ENCODE measurements around the gene PTPRZ1. TPM values are rescaled to one million over a fixed set of nuclear protein-coding genes. Genes with fewer than 3 reads are reported as not detected.
A peak's percentile ranks its signal among the peaks of the same experiment; 100 is the strongest.

The PTPRZ1 gene
- total RNA-seq, 4 donors from 2014 or later = 3.5 to 26.4 (median 11.0) TPM

- WGBS, 2 donors = 68 to 74% methylated on average over 4 of the region's 4 CpGs
- H3K4me1 ChIP-seq = peaks cover 0 to 4% (median 0%) of the 10 kb centered on the region in 4 donors
- TF ChIP-seq POLR2A (IDR thresholded peaks at IDR 0.05) (no peak), EP300 (IDR thresholded peaks at IDR 0.05) (no peak), CTCF (IDR thresholded peaks at IDR 0.05) (no peak)
- no peak overlapping the region for H3K27ac ChIP-seq
- no peak for DNase-seq (ENCODE audit: low spot score in 2 of 2)
- no peaks in the 10 kb centered on the region for H3K9me3 ChIP-seq
- no peaks in the 10 kb centered on the region for H3K27me3 ChIP-seq
- no peak overlapping the region for H3K4me3 ChIP-seq
- H3K36me3 ChIP-seq = no peaks in the 10 kb centered on the region
These were observed 10.4 kb upstream of the PTPRZ1 start for GRCh38 chr7:121862591-121862990.

- no peak for DNase-seq (ENCODE audit: low spot score in 2 of 2)
- Histone ChIP-seq H3K27ac (no peak overlapping the region), H3K9me3 (no peaks in the 10 kb centered on the region), H3K4me3 (no peak overlapping the region), H3K27me3 (peaks cover 0 to 5% of the 10 kb centered on the region in 2 donors), H3K36me3 (no peaks in the 10 kb centered on the region), H3K4me1 (peaks cover 0 to 8% (median 0%) of the 10 kb centered on the region in 4 donors)
- TF ChIP-seq POLR2A (IDR thresholded peaks at IDR 0.05) = no peak
- no peak for TF ChIP-seq CTCF (IDR thresholded peaks at IDR 0.05)
- no peak for TF ChIP-seq EP300 (IDR thresholded peaks at IDR 0.05)
These were observed 1.8 kb upstream of the PTPRZ1 start for GRCh38 chr7:121871188-121871587.

- H3K9me3 ChIP-seq = no peaks in the 10 kb centered on the region
- no peaks in the 10 kb centered on the region for H3K36me3 ChIP-seq
- 1% methylated on average over 34 to 51 of the region's 51 CpGs for WGBS, 2 donors
- no peak for DNase-seq (ENCODE audit: low spot score in 2 of 2)
- H3K27ac ChIP-seq = peak overlapping the region in 2 of 4 donors; percentile 31 to 63
- peaks cover 0 to 8% (median 0%) of the 10 kb centered on the region in 4 donors for H3K4me1 ChIP-seq
- TF ChIP-seq CTCF (IDR thresholded peaks at IDR 0.05) = no peak
- no peak for TF ChIP-seq POLR2A (IDR thresholded peaks at IDR 0.05)
- TF ChIP-seq EP300 (IDR thresholded peaks at IDR 0.05) = no peak
- peaks cover 0 to 5% of the 10 kb centered on the region in 2 donors for H3K27me3 ChIP-seq
- H3K4me3 ChIP-seq = peak overlapping the region; percentile 45 to 60 (median 52)
These were observed 581 bp downstream of the PTPRZ1 start for GRCh38 chr7:121873289-121874194.

GRCh38 chr7:121874298-121874697 lies 1.3 kb downstream of the PTPRZ1 start:
- 18% methylated on average over 9 of the region's 9 CpGs for WGBS, 2 donors
- H3K4me3 ChIP-seq = peak overlapping the region; percentile 45 to 60 (median 52)

More at GRCh38 chr7:121874298-121874697, 1.3 kb downstream of the PTPRZ1 start:
- TF ChIP-seq CTCF (IDR thresholded peaks at IDR 0.05) (peak in 1 of 5 experiments; percentile 6), EP300 (IDR thresholded peaks at IDR 0.05) (no peak), POLR2A (IDR thresholded peaks at IDR 0.05) (no peak)
- peaks cover 0 to 8% (median 0%) of the 10 kb centered on the region in 4 donors for H3K4me1 ChIP-seq
- H3K36me3 ChIP-seq = no peaks in the 10 kb centered on the region
- H3K27ac ChIP-seq = no peak overlapping the region
- no peak for DNase-seq (ENCODE audit: low spot score in 2 of 2)
- H3K27me3 ChIP-seq = peaks cover 0 to 5% of the 10 kb centered on the region in 2 donors
- no peaks in the 10 kb centered on the region for H3K9me3 ChIP-seq
